HCT116 (cell line): ENCODE measurements around the gene NKAIN4. TPM values are rescaled to one million over a fixed set of nuclear protein-coding genes. Genes with fewer than 3 reads are reported as not detected.

ENCODE experiments used
- ATAC-seq: fragments of 200-7000 bp; cut with Tn5 transposase; 2 replicates; pipeline ENCODE4 v1.9.1; 2020; ENCODE audit warnings: mild to moderate bottlenecking, moderate library complexity
- BruUV-seq: library from RNA; stranded (reverse); fragments of 400-500 nt; replicated peaks from 2 replicates; lab custom pipeline; 2021; lab: Mats Ljungman, UMichigan
- CTCF ChIA-PET: fragments of 300-600 bp; sonication (Branson Sonifier 250); formaldehyde crosslinking; loops from one replicate; lab custom pipeline; 2021; ENCODE audit warnings: antibody characterized with exemption; lab: Charles Lee
- POLR2A ChIA-PET: fragments of 300-600, 350-600 bp; sonication (Branson Sonifier 250); formaldehyde crosslinking; loops from one replicate; lab custom pipeline; 2021; ENCODE audit warnings: antibody characterized with exemption; lab: Charles Lee
- RAD21 ChIA-PET, 2 experiments: fragments of 300-600 bp; sonication (Branson Sonifier 250); formaldehyde crosslinking; loops; one replicate each; lab custom pipeline; 2023; ENCODE audit warnings: low total read pairs in 2 of 2; ENCODE audit not compliant: uncharacterized antibody in 2 of 2, unreplicated experiment in 2 of 2, low non-redundant PET in 1 of 2; lab: Charles Lee
- DNase-seq: peaks from one replicate; pipeline ENCODE4 v3.0.0-alpha.2; 2010; ENCODE audit warnings: low read depth, low spot score
- H2AFZ ChIP-seq: fragments of 200-600 bp; shearing (Covaris generic), sonication (generic); 2 replicates; pipeline ENCODE4 v1.6.1; 2017; ENCODE audit warnings: low read depth, mixed run types, mixed read lengths, antibody characterized with exemption, low read length; ENCODE audit not compliant: poor library complexity, severe bottlenecking
- H3K27ac ChIP-seq: 2 replicates; pipeline ENCODE4 v1.5.1; 2012; ENCODE audit warnings: low read depth, low read length
- H3K27me3 ChIP-seq: fragments of 200-600 bp; sonication (generic); 2 replicates; pipeline ENCODE4 v1.6.1; 2016; ENCODE audit warnings: mixed run types, low read length, mixed read lengths; ENCODE audit not compliant: insufficient read depth
- H3K36me3 ChIP-seq, 2 experiments: fragments of 200-500 bp in 1 of 2; fragments of 200-600 bp in 1 of 2; sonication (Bioruptor generic) in 1 of 2; sonication (generic) in 1 of 2; 2 replicates each; pipeline versions ENCODE4 v1.5.1 to v1.6.1; 2014 to 2016; ENCODE audit warnings: low read length in 2 of 2, inconsistent platforms in 1 of 2, mixed read lengths in 1 of 2, mixed run types in 1 of 2; ENCODE audit not compliant: insufficient read depth in 2 of 2, control insufficient read depth in 1 of 2
- H3K4me1 ChIP-seq, 2 experiments: fragments of 200-600 bp in 1 of 2; sonication (generic) in 1 of 2; 2 replicates each; pipeline versions ENCODE4 v1.5.1 to v1.6.1; 2012 to 2017; ENCODE audit warnings: low read length in 2 of 2, inconsistent platforms in 1 of 2, mild to moderate bottlenecking in 1 of 2, mixed read lengths in 1 of 2, mixed run types in 1 of 2, moderate library complexity in 1 of 2; ENCODE audit not compliant: insufficient read depth in 2 of 2, control insufficient read depth in 1 of 2
- H3K4me2 ChIP-seq: fragments of 200-600 bp; sonication (generic); 2 replicates; pipeline ENCODE4 v1.6.1; 2017; ENCODE audit warnings: mixed run types, low read length, mixed read lengths
- H3K4me3 ChIP-seq, 2 experiments: fragments of 200-600 bp in 1 of 2; sonication (generic) in 1 of 2; replicated peaks in 1 of 2; 2 replicates each; pipeline ENCODE4 v1.5.1; 2011 to 2016; ENCODE audit warnings: low read length in 2 of 2, control low read depth in 1 of 2, low read depth in 1 of 2, mild to moderate bottlenecking in 1 of 2, mixed read lengths in 1 of 2, mixed run types in 1 of 2
- H3K79me2 ChIP-seq: fragments of 200-600 bp; sonication (generic); 2 replicates; pipeline ENCODE4 v1.6.1; 2017; ENCODE audit warnings: mild to moderate bottlenecking, mixed run types, low read length, moderate library complexity, mixed read lengths; ENCODE audit not compliant: insufficient read depth
- H3K9ac ChIP-seq: fragments of 200-600 bp; sonication (generic); 2 replicates; pipeline ENCODE4 v1.6.1; 2016; ENCODE audit warnings: low read length, mixed read lengths
- H3K9me2 ChIP-seq: fragments of 200-600 bp; sonication (generic), shearing (Covaris generic); 2 replicates; pipeline ENCODE4 v1.6.1; 2017; ENCODE audit warnings: mixed run types, mild to moderate bottlenecking, moderate library complexity; ENCODE audit not compliant: insufficient read depth
- H3K9me3 ChIP-seq, 2 experiments: fragments of 200-500 bp in 1 of 2; fragments of 200-600 bp in 1 of 2; sonication (Bioruptor generic) in 1 of 2; sonication (generic) in 1 of 2; 2 replicates each; pipeline ENCODE4 v1.6.1; 2014 to 2017; ENCODE audit warnings: low read length in 2 of 2, mixed read lengths in 2 of 2, inconsistent platforms in 1 of 2, low read depth in 1 of 2, mild to moderate bottlenecking in 1 of 2, mixed run types in 1 of 2, moderate library complexity in 1 of 2; ENCODE audit not compliant: control insufficient read depth in 1 of 2, insufficient read depth in 1 of 2
- H4K20me1 ChIP-seq: fragments of 200-600 bp; sonication (generic), shearing (Covaris generic); 2 replicates; pipeline ENCODE4 v1.6.1; 2017; ENCODE audit warnings: mixed run types, mild to moderate bottlenecking, moderate library complexity; ENCODE audit not compliant: insufficient read depth
- ATF3 ChIP-seq: IDR thresholded peaks from 2 replicates; pipeline ENCODE4 v1.6.1; 2012
- CBX3 ChIP-seq: IDR thresholded peaks from 2 replicates; pipeline ENCODE4 v1.6.1; 2012; ENCODE audit warnings: low read depth
- EGR1 ChIP-seq: IDR thresholded peaks from 2 replicates; pipeline ENCODE4 v1.6.1; 2012; ENCODE audit warnings: low read depth
- EZH2 ChIP-seq: fragments of 200-600 bp; sonication (generic); IDR thresholded peaks from 2 replicates; pipeline ENCODE4 v1.6.1; 2017; ENCODE audit warnings: antibody characterized with exemption, mixed run types
- EZH2phosphoT487 ChIP-seq: fragments of 200-600 bp; IDR thresholded peaks from 2 replicates; pipeline ENCODE4 v1.6.1; 2018; ENCODE audit warnings: antibody characterized with exemption, borderline replicate concordance
- FOSL1 ChIP-seq: IDR thresholded peaks from 2 replicates; pipeline ENCODE4 v1.6.1; 2012; ENCODE audit warnings: low read depth
- JUND ChIP-seq: IDR thresholded peaks from 2 replicates; pipeline ENCODE4 v1.6.1; 2012
- POLR2A ChIP-seq: IDR thresholded peaks from 2 replicates; pipeline ENCODE4 v1.7.0; 2011; ENCODE audit warnings: borderline replicate concordance; ENCODE audit not compliant: insufficient read depth, insufficient read length; ENCODE audit errors: extremely low read depth
- SIN3A ChIP-seq: IDR thresholded peaks from 2 replicates; pipeline ENCODE4 v1.6.1; 2012; ENCODE audit warnings: low read depth
- SP1 ChIP-seq: IDR thresholded peaks from 2 replicates; pipeline ENCODE4 v1.6.1; 2012; ENCODE audit warnings: low read depth
- SRF ChIP-seq: IDR thresholded peaks from 2 replicates; pipeline ENCODE4 v1.6.1; 2012; ENCODE audit warnings: low read depth
- YY1 ChIP-seq: IDR thresholded peaks from 2 replicates; pipeline ENCODE4 v1.6.1; 2011; ENCODE audit warnings: low read length, low read depth, moderate library complexity, mild to moderate bottlenecking; ENCODE audit not compliant: insufficient replicate concordance; ENCODE audit errors: extremely low read depth
- ZFX ChIP-seq: fragments of 450-650 bp; IDR thresholded peaks from 2 replicates; pipeline ENCODE4 v1.6.1; 2017
- intact Hi-C: fragments of 100-400 bp; cut with micrococcal nuclease; formaldehyde crosslinking; loops from 2 replicates; pipeline ENCODE4 v1.10.0; 2022
- total RNA-seq: library from RNA; stranded (reverse); gene quantifications from one replicate; pipeline ENCODE4 v1.2.1, GENCODE V29; 2021; ENCODE audit not compliant: unreplicated experiment

Gene NKAIN4
- total RNA-seq, 1 experiment from 2014 or later = not detected

- TF ChIP-seq JUND (no peak), EZH2phosphoT487 (no peak)
Measured at GRCh38 chr20:63280371-63280770, 26.1 kb upstream of the NKAIN4 start (continued).

DNA sequence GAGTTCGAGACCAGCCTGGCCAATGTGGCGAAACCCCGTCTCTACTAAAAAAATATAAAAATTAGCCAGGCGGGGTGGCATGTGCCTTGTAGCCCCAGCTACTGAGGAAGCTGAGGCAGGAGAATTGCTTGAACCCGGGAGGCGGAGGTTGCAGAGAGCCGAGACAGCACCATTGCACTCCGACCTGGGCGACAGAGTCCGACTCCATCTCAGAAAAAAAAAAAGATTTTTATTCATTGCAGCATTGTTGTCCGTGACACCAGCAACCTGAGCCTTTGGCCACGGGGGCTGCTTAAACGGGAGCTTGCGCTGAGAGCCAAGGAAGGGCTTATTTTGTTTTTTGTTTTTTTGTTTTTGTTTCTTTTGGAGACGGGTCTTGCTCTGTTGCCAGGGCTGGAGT is 25.7 kb upstream of the NKAIN4 start:
- no peak overlapping the region for H3K4me3 ChIP-seq
- no peak overlapping the region for H3K9ac ChIP-seq
- peaks cover 28% of the 10 kb centered on the region for H3K79me2 ChIP-seq
- no peak for TF ChIP-seq SIN3A
- TF ChIP-seq CBX3 = no peak
- no peak for TF ChIP-seq POLR2A
- no peak for TF ChIP-seq EZH2
- no peak for TF ChIP-seq ATF3
- no peak for TF ChIP-seq ZFX
- no peak for TF ChIP-seq SP1
- TF ChIP-seq JUND = no peak
- TF ChIP-seq FOSL1 = no peak
- TF ChIP-seq YY1 = no peak
- TF ChIP-seq EGR1 = no peak
- no peak for TF ChIP-seq SRF
- H3K27me3 ChIP-seq = no peaks in the 10 kb centered on the region
- peaks cover 0 to under 1% of the 10 kb centered on the region in 2 experiments; a peak in 1 of 4 replicates for H3K4me1 ChIP-seq
- H2AFZ ChIP-seq = no peak overlapping the region
- H4K20me1 ChIP-seq = no peaks in the 10 kb centered on the region
- no TSS peak for BruUV-seq
- no peak overlapping the region for H3K4me2 ChIP-seq
- ATAC-seq = no peak
- H3K36me3 ChIP-seq = peaks cover 30 to 38% of the 10 kb centered on the region in 2 experiments
- no peak for DNase-seq
- H3K9me2 ChIP-seq = no peaks in the 10 kb centered on the region
- RAD21 ChIA-PET = no interaction called here
- no peak overlapping the region for H3K27ac ChIP-seq
- no peaks in the 10 kb centered on the region for H3K9me3 ChIP-seq
- POLR2A ChIA-PET = no interaction called here
- intact Hi-C loops = no loop called here
- CTCF ChIA-PET = interaction anchor here (1.8 kb wide), 1 partner anchor 56 kb away, joined by 10 read pairs; no protein-coding TSS in a partner anchor
